Spleen (tissue), 7 donors: ENCODE data around the gene ARF1.

Source experiments
- POLR2A ChIP-seq, 3 donors: fragments of 450-650 bp; IDR thresholded peaks; one replicate each; pipeline ENCODE4 v1.5.1; 2017; ENCODE audit warnings: antibody characterized with exemption in 3 of 3, mild to moderate bottlenecking in 1 of 3
- POLR2AphosphoS5 ChIP-seq, 3 donors: sonication (generic); formaldehyde crosslinking; IDR thresholded peaks; one replicate each; pipeline ENCODE4 v1.5.1; 2017; ENCODE audit warnings: antibody characterized with exemption in 3 of 3
- TF ChIP-seq, protein P1 (sequence below), 11 experiments: fragments of 200-600 bp in 7 of 11; fragments of 450-650 bp in 4 of 11; sonication (generic) in 4 of 11; IDR thresholded peaks in 8 of 11; conservative IDR thresholded peaks in 3 of 11; 1 replicate in 7 of 11; 2 replicates in 4 of 11; pipeline versions ENCODE4 v1.4.0 to v1.8.0; 2016 to 2021; ENCODE audit warnings: antibody characterized with exemption in 11 of 11, inconsistent platforms in 4 of 11, mild to moderate bottlenecking in 1 of 11
- donor health status: DM: no; HTN: no; CAD: no; lungs with moderate emphysema.
- donor health status: DM: no; HTN: no; CAD: no.
- donor health status: DM: no; HTN: no; CAD: no.

DNA sequence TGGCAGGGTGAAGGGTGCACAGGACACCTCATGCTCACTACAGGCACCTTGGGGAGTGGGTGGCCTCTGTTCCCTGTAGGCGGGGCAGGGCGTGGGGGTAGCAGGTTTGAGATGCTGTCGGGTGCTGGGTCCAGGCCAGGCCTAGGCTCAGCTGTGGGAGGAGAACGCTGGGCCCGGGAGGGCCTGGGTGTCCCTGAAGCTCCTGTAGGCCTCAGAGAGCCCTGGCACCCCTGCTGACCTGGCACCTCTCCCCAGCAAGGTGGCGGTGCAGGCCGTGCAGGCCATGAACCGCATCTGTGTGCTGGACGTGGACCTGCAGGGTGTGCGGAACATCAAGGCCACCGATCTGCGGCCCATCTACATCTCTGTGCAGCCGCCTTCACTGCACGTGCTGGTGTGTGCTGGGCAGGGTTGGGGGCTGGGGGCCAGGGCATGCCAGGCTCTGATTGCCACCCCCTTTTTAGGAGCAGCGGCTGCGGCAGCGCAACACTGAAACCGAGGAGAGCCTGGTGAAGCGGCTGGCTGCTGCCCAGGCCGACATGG lies 64.7 kb downstream of the ARF1 start:
- TF ChIP-seq, protein P1, sequence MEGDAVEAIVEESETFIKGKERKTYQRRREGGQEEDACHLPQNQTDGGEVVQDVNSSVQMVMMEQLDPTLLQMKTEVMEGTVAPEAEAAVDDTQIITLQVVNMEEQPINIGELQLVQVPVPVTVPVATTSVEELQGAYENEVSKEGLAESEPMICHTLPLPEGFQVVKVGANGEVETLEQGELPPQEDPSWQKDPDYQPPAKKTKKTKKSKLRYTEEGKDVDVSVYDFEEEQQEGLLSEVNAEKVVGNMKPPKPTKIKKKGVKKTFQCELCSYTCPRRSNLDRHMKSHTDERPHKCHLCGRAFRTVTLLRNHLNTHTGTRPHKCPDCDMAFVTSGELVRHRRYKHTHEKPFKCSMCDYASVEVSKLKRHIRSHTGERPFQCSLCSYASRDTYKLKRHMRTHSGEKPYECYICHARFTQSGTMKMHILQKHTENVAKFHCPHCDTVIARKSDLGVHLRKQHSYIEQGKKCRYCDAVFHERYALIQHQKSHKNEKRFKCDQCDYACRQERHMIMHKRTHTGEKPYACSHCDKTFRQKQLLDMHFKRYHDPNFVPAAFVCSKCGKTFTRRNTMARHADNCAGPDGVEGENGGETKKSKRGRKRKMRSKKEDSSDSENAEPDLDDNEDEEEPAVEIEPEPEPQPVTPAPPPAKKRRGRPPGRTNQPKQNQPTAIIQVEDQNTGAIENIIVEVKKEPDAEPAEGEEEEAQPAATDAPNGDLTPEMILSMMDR (IDR thresholded peaks at IDR 0.05 in 8 of 11, conservative IDR thresholded peaks at IDR 0.05 in 3 of 11), result no peak
- no peak for TF ChIP-seq POLR2A (IDR thresholded peaks at IDR 0.05)
- peak in 1 of 3 donors; percentile 33 for TF ChIP-seq POLR2AphosphoS5 (IDR thresholded peaks at IDR 0.05)
